GM18870 (cell line): ENCODE data around the gene ERBB4.

Experiments
- ATAC-seq: cut with Tn5 transposase; IDR thresholded peaks from one replicate; pipeline ENCODE4 v1.9.1; 2021; ENCODE audit warnings: moderate library complexity; ENCODE audit not compliant: unreplicated experiment

ERBB4 gene

GRCh38 chr2:211376410-211376809 lies 1162.2 kb downstream of the ERBB4 start:
- ATAC-seq, result no peak

- ATAC-seq, result no peak
These were observed 1165.4 kb downstream of the ERBB4 start for GRCh38 chr2:211373203-211373602.

- no peak for ATAC-seq
These were observed 1167.1 kb downstream of the ERBB4 start for GRCh38 chr2:211371465-211371864.

GRCh38 chr2:211368467-211368866 lies 1170.1 kb downstream of the ERBB4 start:
- ATAC-seq, result no peak

- peak; percentile 100 for ATAC-seq
These were observed 1170.9 kb downstream of the ERBB4 start for GRCh38 chr2:211367711-211368110.

GRCh38 chr2:211367293-211367692 lies 1171.3 kb downstream of the ERBB4 start:
- ATAC-seq, result no peak

- no peak for ATAC-seq
These were observed 1173.7 kb downstream of the ERBB4 start for GRCh38 chr2:211364911-211365310.

- ATAC-seq, result no peak
These were observed 1177.2 kb downstream of the ERBB4 start for GRCh38 chr2:211361383-211361782.

- ATAC-seq, result no peak
These were observed 1179.3 kb downstream of the ERBB4 start for GRCh38 chr2:211359347-211359746.

- ATAC-seq, result no peak
These were observed 1180.1 kb downstream of the ERBB4 start for GRCh38 chr2:211358504-211358903.

GRCh38 chr2:211354481-211354880 lies 1184.1 kb downstream of the ERBB4 start:
- no peak for ATAC-seq

GRCh38 chr2:211351987-211352386 lies 1186.6 kb downstream of the ERBB4 start:
- ATAC-seq, result no peak

- no peak for ATAC-seq
These were observed 1189.6 kb downstream of the ERBB4 start for GRCh38 chr2:211349031-211349430.

- no peak for ATAC-seq
These were observed 1191.3 kb downstream of the ERBB4 start for GRCh38 chr2:211347328-211347727.

- ATAC-seq, result no peak
These were observed 1194.3 kb downstream of the ERBB4 start for GRCh38 chr2:211344289-211344688.

GRCh38 chr2:211333377-211333776 lies 1205.2 kb downstream of the ERBB4 start:
- no peak for ATAC-seq

GRCh38 chr2:211331736-211332135 lies 1206.9 kb downstream of the ERBB4 start:
- ATAC-seq, result no peak

GRCh38 chr2:211329882-211330281 lies 1208.7 kb downstream of the ERBB4 start:
- ATAC-seq, result no peak

GRCh38 chr2:211329421-211329820 lies 1209.2 kb downstream of the ERBB4 start:
- no peak for ATAC-seq

- ATAC-seq, result no peak
These were observed 1210.5 kb downstream of the ERBB4 start for GRCh38 chr2:211328126-211328525.
